WTC11 (cell line): ENCODE results near the gene NENF. TPM values are rescaled to one million over a fixed set of nuclear protein-coding genes. Genes with fewer than 3 reads are reported as not detected.

ENCODE experiments used
- ATAC-seq: fragments of 200-7000 bp; cut with Tn5 transposase; 2 replicates; pipeline ENCODE4 v1.10.0; 2021; ENCODE audit warnings: mild to moderate bottlenecking, moderate library complexity
- CTCF ChIA-PET: fragments of 300-600 bp; sonication (Branson Sonifier 250); formaldehyde crosslinking; loops from one replicate; lab custom pipeline; 2021; ENCODE audit warnings: antibody characterized with exemption; lab: Charles Lee
- POLR2A ChIA-PET: fragments of 350-600 bp; sonication (Branson Sonifier 250); formaldehyde crosslinking; loops from one replicate; lab custom pipeline; 2021; ENCODE audit warnings: antibody characterized with exemption; lab: Charles Lee
- DNase-seq: peaks from one replicate; pipeline ENCODE4 v3.0.0; 2021; ENCODE audit warnings: low spot score
- H3K27ac Mint-ChIP-seq: 2 replicates; pipeline ENCODE4 v1.8.0; 2021; ENCODE audit warnings: mixed read lengths
- H3K27me3 Mint-ChIP-seq: 2 replicates; pipeline ENCODE4 v1.8.0; 2021; ENCODE audit warnings: low read depth, mild to moderate bottlenecking, moderate library complexity, mixed read lengths
- H3K36me3 Mint-ChIP-seq: 2 replicates; pipeline ENCODE4 v1.8.0; 2021; ENCODE audit warnings: mixed read lengths
- H3K4me1 Mint-ChIP-seq: 2 replicates; pipeline ENCODE4 v1.8.0; 2022; ENCODE audit warnings: mixed read lengths
- H3K4me3 Mint-ChIP-seq: 2 replicates; pipeline ENCODE4 v1.8.0; 2021; ENCODE audit warnings: mild to moderate bottlenecking, moderate library complexity, mixed read lengths
- H3K9me3 Mint-ChIP-seq: 2 replicates; pipeline ENCODE4 v1.8.0; 2021; ENCODE audit warnings: mixed read lengths
- ARID4B ChIP-seq: sonication (generic); formaldehyde crosslinking; IDR thresholded peaks from 2 replicates; pipeline ENCODE4 v1.8.0; 2023; ENCODE audit warnings: missing genetic modification reagents, mild to moderate bottlenecking, borderline replicate concordance
- ATF1 ChIP-seq: sonication (generic); formaldehyde crosslinking; IDR thresholded peaks from 2 replicates; pipeline ENCODE4 v1.8.1; 2023; ENCODE audit warnings: mild to moderate bottlenecking, moderate library complexity, missing genetic modification reagents
- ATF2 ChIP-seq: sonication (generic); formaldehyde crosslinking; IDR thresholded peaks from 2 replicates; pipeline ENCODE4 v1.8.1; 2022; ENCODE audit warnings: low read depth, missing genetic modification reagents, borderline replicate concordance
- CREM ChIP-seq: sonication (generic); formaldehyde crosslinking; IDR thresholded peaks from 2 replicates; pipeline ENCODE4 v1.8.1; 2022; ENCODE audit warnings: mild to moderate bottlenecking, missing genetic modification reagents, moderate library complexity
- CTCF ChIP-seq: fragments of 200-600 bp; IDR thresholded peaks from 2 replicates; pipeline ENCODE4 v1.8.0; 2022; ENCODE audit warnings: antibody characterized with exemption
- E2F1 ChIP-seq: sonication (generic); formaldehyde crosslinking; IDR thresholded peaks from 2 replicates; pipeline ENCODE4 v1.8.0; 2022; ENCODE audit warnings: mild to moderate bottlenecking, missing genetic modification reagents
- EMX1 ChIP-seq: fragments of 250-450 bp; sonication (Bioruptor Pico); IDR thresholded peaks from 2 replicates; pipeline ENCODE4 v1.8.0; 2021; ENCODE audit warnings: mild to moderate bottlenecking
- GABPB1 ChIP-seq: sonication (generic); formaldehyde crosslinking; IDR thresholded peaks from 2 replicates; pipeline ENCODE4 v1.8.1; 2023; ENCODE audit warnings: mild to moderate bottlenecking, missing genetic modification reagents
- IRF1 ChIP-seq: sonication (generic); formaldehyde crosslinking; IDR thresholded peaks from 2 replicates; pipeline ENCODE4 v1.8.0; 2023; ENCODE audit warnings: missing genetic modification reagents
- MYBL2 ChIP-seq: sonication (generic); formaldehyde crosslinking; IDR thresholded peaks from 2 replicates; pipeline ENCODE4 v1.8.1; 2023; ENCODE audit warnings: mild to moderate bottlenecking, moderate library complexity, missing genetic modification reagents
- NFE2L1 ChIP-seq: sonication (generic); formaldehyde crosslinking; IDR thresholded peaks from 2 replicates; pipeline ENCODE4 v1.8.1; 2023; ENCODE audit warnings: missing genetic modification reagents
- NR2C2 ChIP-seq: sonication (generic); formaldehyde crosslinking; IDR thresholded peaks from 2 replicates; pipeline ENCODE4 v1.8.0; 2022; ENCODE audit warnings: mild to moderate bottlenecking, missing genetic modification reagents
- OVOL2 ChIP-seq: fragments of 250-450 bp; sonication (Bioruptor Pico); IDR thresholded peaks from 2 replicates; pipeline ENCODE4 v1.9.0; 2021; ENCODE audit warnings: mild to moderate bottlenecking, borderline replicate concordance
- PRDM15 ChIP-seq: sonication (generic); formaldehyde crosslinking; IDR thresholded peaks from 2 replicates; pipeline ENCODE4 v1.8.0; 2022; ENCODE audit warnings: missing genetic modification reagents
- RORB ChIP-seq: fragments of 250-450 bp; sonication (Bioruptor Pico); IDR thresholded peaks from 2 replicates; pipeline ENCODE4 v1.9.0; 2021; ENCODE audit warnings: mild to moderate bottlenecking
- SP1 ChIP-seq: sonication (generic); formaldehyde crosslinking; conservative IDR thresholded peaks from 2 replicates; pipeline ENCODE4 v1.8.1; 2022; ENCODE audit warnings: missing genetic modification reagents
- ZBTB43 ChIP-seq: sonication (generic); formaldehyde crosslinking; IDR thresholded peaks from 2 replicates; pipeline ENCODE4 v1.8.1; 2023; ENCODE audit warnings: mild to moderate bottlenecking, missing genetic modification reagents
- ZNF423 ChIP-seq: fragments of 250-450 bp; sonication (Bioruptor Pico); IDR thresholded peaks from 2 replicates; pipeline ENCODE4 v2.1.2; 2022; ENCODE audit warnings: mild to moderate bottlenecking, moderate library complexity
- ZNF425 ChIP-seq: fragments of 250-450 bp; sonication (Bioruptor Pico); conservative IDR thresholded peaks from 2 replicates; pipeline ENCODE4 v1.9.0; 2021; ENCODE audit warnings: mild to moderate bottlenecking
- ZSCAN18 ChIP-seq: fragments of 250-450 bp; sonication (Bioruptor Pico); IDR thresholded peaks from 2 replicates; pipeline ENCODE4 v2.1.2; 2022; ENCODE audit warnings: mild to moderate bottlenecking, moderate library complexity
- total RNA-seq: library from RNA; stranded (reverse); gene quantifications from 3 replicates; pipeline ENCODE4 v1.2.3, GENCODE V29; 2021

The NENF gene
- total RNA-seq, 1 experiment from 2014 or later: 27.3 TPM

GRCh38 chr1:212450331-212450881, 17.7 kb downstream of the NENF start:
- no peak for ATAC-seq
- TF ChIP-seq ZSCAN18 (CRISPR knock-in tag): no peak
- no peak for TF ChIP-seq SP1 (CRISPR knock-in tag)
- TF ChIP-seq NR2C2 (CRISPR knock-in tag): no peak
- no peak for TF ChIP-seq ZBTB43 (CRISPR knock-in tag)
- no peak for TF ChIP-seq IRF1 (CRISPR knock-in tag)
- TF ChIP-seq ARID4B: no peak
- no peak for TF ChIP-seq GABPB1 (CRISPR knock-in tag)
- no peak for TF ChIP-seq PRDM15
- no peak for TF ChIP-seq ZNF425 (CRISPR knock-in tag)
- no peak for TF ChIP-seq ZNF423 (CRISPR knock-in tag)
- no peak for TF ChIP-seq MYBL2 (CRISPR knock-in tag)
- TF ChIP-seq ATF1: no peak
- no peak for TF ChIP-seq CREM (CRISPR knock-in tag)
- TF ChIP-seq EMX1 (CRISPR knock-in tag): no peak
- no peak for TF ChIP-seq RORB
- no peak for TF ChIP-seq OVOL2
- TF ChIP-seq NFE2L1 (CRISPR knock-in tag): no peak
- no peak for TF ChIP-seq CTCF
- no peak for TF ChIP-seq ATF2 (CRISPR knock-in tag)
- no peak for TF ChIP-seq E2F1 (CRISPR knock-in tag)
- Mint-ChIP-seq H3K4me3 (no peak overlapping the region), H3K27ac (no peak overlapping the region), H3K27me3 (no peaks in the 10 kb centered on the region), H3K36me3 (no peaks in the 10 kb centered on the region), H3K4me1 (no peaks in the 10 kb centered on the region), H3K9me3 (no peaks in the 10 kb centered on the region)
- ChIA-PET POLR2A (no interaction called here), CTCF (interaction anchor here (1.0 kb wide), 1 partner anchor 770 kb away, joined by 3 read pairs; no protein-coding TSS in a partner anchor)
- no peak for DNase-seq
